HEK293 (cell line): ENCODE data around the gene LAMA5.

Source experiments
- CTCF ChIA-PET: fragments of 350-600 bp; formaldehyde crosslinking; extraction: SDS; loops from one replicate; lab custom pipeline; 2021; ENCODE audit warnings: antibody characterized with exemption; lab: Yijun Ruan, JAX
- POLR2A ChIA-PET: fragments of 300-600 bp; formaldehyde crosslinking; extraction: SDS; loops from one replicate; lab custom pipeline; 2020; ENCODE audit warnings: antibody characterized with exemption, inconsistent platforms; lab: Yijun Ruan, JAX
- H3K27ac ChIP-seq: fragments of 200-500 bp; sonication (Bioruptor generic); 2 replicates; pipeline ENCODE4 v1.5.1; 2014; ENCODE audit warnings: low read depth, low read length, control low read depth, inconsistent platforms; ENCODE audit errors: extremely low read depth
- H3K36me3 ChIP-seq, 2 experiments: fragments of 200-500 bp in 1 of 2; sonication (Bioruptor generic) in 1 of 2; 1 replicate in 1 of 2; 2 replicates in 1 of 2; pipeline ENCODE4 v1.5.1; 2014 to 2017; ENCODE audit warnings: inconsistent platforms in 2 of 2, low read length in 2 of 2; ENCODE audit not compliant: control insufficient read depth in 2 of 2, insufficient read depth in 1 of 2
- H3K4me1 ChIP-seq: fragments of 200-500 bp; sonication (Bioruptor generic); 2 replicates; pipeline ENCODE4 v1.5.1; 2014; ENCODE audit warnings: mild to moderate bottlenecking, low read length, inconsistent platforms; ENCODE audit not compliant: control insufficient read depth, insufficient read depth
- H3K4me3 ChIP-seq: 2 replicates; pipeline ENCODE4 v1.5.1; 2011; ENCODE audit warnings: low read depth, mild to moderate bottlenecking, control low read depth, low read length, moderate library complexity
- H3K9me3 ChIP-seq: fragments of 200-500 bp; sonication (Bioruptor generic); 2 replicates; pipeline ENCODE4 v1.5.1; 2014; ENCODE audit warnings: low read depth, low read length, inconsistent platforms; ENCODE audit not compliant: control insufficient read depth, insufficient read depth
- EGR2 ChIP-seq: fragments of 450-650 bp; formaldehyde crosslinking; IDR thresholded peaks from 2 replicates; pipeline ENCODE4 v1.5.1; 2016; ENCODE audit warnings: low read depth, missing biosample characterization, missing genetic modification characterization
- GLIS1 ChIP-seq: fragments of 450-650 bp; formaldehyde crosslinking; IDR thresholded peaks from 2 replicates; pipeline ENCODE4 v1.5.1; 2016; ENCODE audit warnings: missing biosample characterization, missing genetic modification characterization
- GLIS2 ChIP-seq: fragments of 450-650 bp; formaldehyde crosslinking; IDR thresholded peaks from 2 replicates; pipeline ENCODE4 v1.5.1; 2016; ENCODE audit warnings: missing biosample characterization, missing genetic modification characterization
- KLF8 ChIP-seq: fragments of 450-650 bp; formaldehyde crosslinking; IDR thresholded peaks from 2 replicates; pipeline ENCODE4 v1.5.1; 2016; ENCODE audit warnings: missing biosample characterization, missing genetic modification characterization
- SETDB1 ChIP-seq: IDR thresholded peaks from one replicate; pipeline ENCODE4 v1.6.1; 2017; ENCODE audit warnings: mild to moderate bottlenecking, low read length, moderate library complexity, mixed read lengths; ENCODE audit not compliant: insufficient read length
- ZBTB20 ChIP-seq: fragments of 450-650 bp; formaldehyde crosslinking; IDR thresholded peaks from 2 replicates; pipeline ENCODE4 v1.5.1; 2016; ENCODE audit warnings: missing biosample characterization, missing genetic modification characterization
- ZIC2 ChIP-seq: fragments of 450-650 bp; formaldehyde crosslinking; IDR thresholded peaks from 2 replicates; pipeline ENCODE4 v1.5.1; 2016; ENCODE audit warnings: missing biosample characterization, missing genetic modification characterization
- ZNF16 ChIP-seq: fragments of 450-650 bp; formaldehyde crosslinking; IDR thresholded peaks from 2 replicates; pipeline ENCODE4 v1.5.1; 2016; ENCODE audit warnings: low read depth, missing biosample characterization, missing genetic modification characterization
- ZNF19 ChIP-seq: fragments of 450-650 bp; formaldehyde crosslinking; IDR thresholded peaks from 2 replicates; pipeline ENCODE4; 2016; ENCODE audit warnings: missing biosample characterization, missing genetic modification characterization, low read depth
- ZNF211 ChIP-seq: fragments of 450-650 bp; formaldehyde crosslinking; IDR thresholded peaks from 2 replicates; pipeline ENCODE4 v1.5.1; 2016; ENCODE audit warnings: low read depth, missing biosample characterization, missing genetic modification characterization
- ZNF37A ChIP-seq: fragments of 450-650 bp; IDR thresholded peaks from 2 replicates; pipeline ENCODE4 v1.5.1; 2018; ENCODE audit warnings: missing biosample characterization, missing genetic modification characterization
- ZNF423 ChIP-seq: fragments of 450-650 bp; formaldehyde crosslinking; IDR thresholded peaks from 2 replicates; pipeline ENCODE4 v1.5.1; 2016; ENCODE audit warnings: missing biosample characterization, missing genetic modification characterization
- ZNF600 ChIP-seq: fragments of 450-650 bp; formaldehyde crosslinking; IDR thresholded peaks from 2 replicates; pipeline ENCODE4 v1.5.1; 2016; ENCODE audit warnings: missing biosample characterization, missing genetic modification characterization
- ZNF664 ChIP-seq: fragments of 450-650 bp; formaldehyde crosslinking; IDR thresholded peaks from 2 replicates; pipeline ENCODE4 v1.5.1; 2016; ENCODE audit warnings: missing biosample characterization, missing genetic modification characterization
- ZNF707 ChIP-seq: fragments of 450-650 bp; formaldehyde crosslinking; IDR thresholded peaks from 2 replicates; pipeline ENCODE4 v1.5.1; 2016; ENCODE audit warnings: missing biosample characterization, missing genetic modification characterization
- ZNF792 ChIP-seq: fragments of 450-650 bp; formaldehyde crosslinking; IDR thresholded peaks from 2 replicates; pipeline ENCODE4 v1.5.1; 2016; ENCODE audit warnings: missing biosample characterization, missing genetic modification characterization
- ZSCAN16 ChIP-seq: fragments of 450-650 bp; formaldehyde crosslinking; IDR thresholded peaks from 2 replicates; pipeline ENCODE4 v1.5.1; 2016; ENCODE audit warnings: missing biosample characterization, missing genetic modification characterization
- TF ChIP-seq, protein P1 (sequence below): fragments of 450-650 bp; formaldehyde crosslinking; IDR thresholded peaks from 2 replicates; pipeline ENCODE4 v1.5.1; 2016; ENCODE audit warnings: missing biosample characterization, missing genetic modification characterization
- TF ChIP-seq, protein P2 (sequence below): fragments of 450-650 bp; formaldehyde crosslinking; IDR thresholded peaks from 2 replicates; pipeline ENCODE4 v1.5.1; 2016; ENCODE audit warnings: missing biosample characterization, missing genetic modification characterization

The LAMA5 gene

DNA sequence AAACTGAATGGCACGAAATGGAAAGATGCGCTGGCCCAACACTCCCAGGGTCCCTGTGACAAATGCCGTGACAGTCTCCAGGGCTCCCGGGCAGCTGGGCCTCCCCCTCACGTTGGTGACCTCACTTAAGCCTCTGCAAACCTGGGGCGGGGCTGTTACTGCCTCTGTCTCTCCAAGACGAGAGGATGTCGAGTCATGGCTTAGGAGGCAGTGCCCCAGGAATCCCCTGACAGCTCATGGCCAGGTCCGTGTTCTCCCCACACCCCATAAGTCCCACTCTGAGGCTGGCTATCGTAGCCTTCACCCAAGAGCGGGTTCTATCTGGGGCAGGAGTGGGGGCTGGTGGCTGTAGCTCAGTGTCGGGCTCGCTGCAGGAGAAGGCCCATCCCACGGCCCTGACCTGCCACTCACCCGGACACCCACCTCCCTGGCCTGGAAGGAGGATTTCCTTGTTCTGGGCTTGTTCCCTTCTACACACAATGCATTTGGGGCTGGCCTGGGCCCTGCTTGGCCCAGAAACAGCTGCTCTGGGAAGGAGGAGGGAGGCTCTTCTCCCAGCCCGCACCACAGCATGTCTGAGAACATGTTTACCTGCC is 14.2 kb upstream of the LAMA5 start (continued):
- TF ChIP-seq SETDB1 (no peak), ZNF211 (tag by site-specific recombination) (no peak), EGR2 (tag by site-specific recombination) (peak; percentile 57)

DNA sequence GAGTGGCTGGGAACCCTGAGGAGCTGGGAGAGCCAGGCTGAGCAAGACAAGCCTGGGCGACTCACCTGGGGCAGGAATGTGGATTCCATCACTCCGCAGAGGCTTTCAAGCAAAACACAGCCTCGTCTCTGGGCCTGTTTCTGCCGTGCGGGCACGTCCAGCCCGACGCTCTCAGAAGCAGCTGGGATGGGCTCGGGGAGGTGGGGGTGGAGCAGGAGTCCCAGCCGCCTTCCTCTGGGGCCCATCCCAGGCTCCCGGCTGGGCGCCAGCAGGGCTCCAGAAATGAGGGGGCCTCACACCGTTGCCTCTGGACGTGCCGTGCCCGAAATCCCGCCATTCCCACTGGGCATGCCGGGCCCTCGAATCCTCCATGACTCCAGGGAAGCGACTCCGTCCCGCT is 11.1 kb upstream of the LAMA5 start:
- no peaks in the 10 kb centered on the region; the same call in 1 of the 2 replicates for H3K4me1 ChIP-seq
- POLR2A ChIA-PET, result no interaction called here
- peaks cover 0 to 11% of the 10 kb centered on the region in 2 experiments; a peak in 2 of 3 replicates for H3K36me3 ChIP-seq
- CTCF ChIA-PET, result no interaction called here
- TF ChIP-seq ZNF792 (tag by site-specific recombination) (no peak), ZBTB20 (tag by site-specific recombination) (0 out of 2 replicates have a peak, but pooled peaks have one; percentile 2)
- H3K27ac ChIP-seq, result no peak overlapping the region
- H3K4me3 ChIP-seq, result no peak overlapping the region
- no peaks in the 10 kb centered on the region for H3K9me3 ChIP-seq

DNA sequence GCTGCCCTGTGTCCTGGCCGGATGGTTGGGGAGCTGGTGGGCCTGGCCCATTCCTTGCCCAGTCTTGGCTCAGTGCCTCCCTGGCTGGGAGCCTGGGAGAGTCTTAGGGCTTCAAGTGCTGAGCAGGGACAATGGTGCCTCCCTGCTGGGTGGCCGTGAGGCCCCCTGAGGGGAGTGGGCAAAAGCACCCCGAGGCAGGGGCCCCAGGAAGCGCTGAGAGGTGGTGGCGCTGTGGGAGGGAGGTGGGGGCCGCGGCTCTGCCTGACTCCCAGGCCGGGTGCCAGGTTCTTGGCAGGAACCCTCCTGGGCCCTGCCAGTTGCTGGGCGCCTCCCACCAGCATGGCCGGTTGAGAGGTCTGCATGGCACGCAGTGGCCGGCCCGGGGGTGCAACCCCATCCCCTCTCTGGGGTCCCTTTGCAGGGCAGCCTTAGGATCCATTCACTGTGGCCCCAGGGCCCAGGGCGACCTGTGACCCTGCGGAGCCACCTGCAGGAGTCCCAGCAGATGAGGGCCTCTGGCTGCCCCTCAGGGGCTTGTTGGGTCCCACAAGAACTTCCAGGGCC is 10.6 kb upstream of the LAMA5 start:
- TF ChIP-seq GLIS2 (tag by site-specific recombination) (peak; percentile 37; the same call in 1 of the 2 replicates), ZBTB20 (tag by site-specific recombination) (peak; percentile 62; the same call in 1 of the 2 replicates), ZIC2 (tag by site-specific recombination) (peak; percentile 96), ZNF16 (tag by site-specific recombination) (peak; percentile 14; the same call in 1 of the 2 replicates), GLIS1 (tag by site-specific recombination) (peak; percentile 65), ZNF19 (no peak), ZNF423 (tag by site-specific recombination) (peak; percentile 70; the same call in 1 of the 2 replicates), ZNF664 (tag by site-specific recombination) (no peak), ZNF600 (tag by site-specific recombination) (no peak)
- Histone ChIP-seq H3K27ac (no peak overlapping the region), H3K4me3 (no peak overlapping the region), H3K9me3 (no peaks in the 10 kb centered on the region), H3K36me3 (peaks cover 0 to 11% of the 10 kb centered on the region in 2 experiments; a peak in 2 of 3 replicates), H3K4me1 (no peaks in the 10 kb centered on the region; the same call in 1 of the 2 replicates)
- POLR2A ChIA-PET, result interaction anchor here (0.5 kb wide), 1 partner anchor 34 kb away, joined by 4 read pairs; no protein-coding TSS in a partner anchor
- CTCF ChIA-PET, result interaction anchor here (0.6 kb wide), 1 partner anchor 12 kb away, joined by 3 read pairs; no protein-coding TSS in a partner anchor

DNA sequence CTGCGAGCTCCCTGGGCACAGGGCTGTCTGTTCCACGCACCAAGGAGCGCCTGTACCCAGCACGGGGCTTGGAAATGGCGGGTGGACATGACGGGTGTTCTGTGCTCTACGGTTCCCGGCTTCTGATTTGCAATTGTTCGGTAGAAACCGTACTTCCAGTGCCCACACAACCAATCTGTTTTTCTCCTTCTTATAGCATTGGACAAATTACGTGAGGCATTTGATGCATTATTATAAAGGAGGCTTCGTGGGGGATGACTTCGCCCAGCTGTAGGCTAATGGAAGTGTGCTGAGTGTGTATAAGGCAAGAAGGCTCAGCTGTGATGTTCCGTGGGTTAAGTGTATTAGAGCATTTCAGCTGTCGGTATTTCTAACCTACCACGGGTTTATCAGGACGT is 10.0 kb upstream of the LAMA5 start:
- H3K4me3 ChIP-seq, result no peak overlapping the region
- no peaks in the 10 kb centered on the region for H3K9me3 ChIP-seq
- POLR2A ChIA-PET, result interaction anchor here (0.5 kb wide), 1 partner anchor 33 kb away, joined by 4 read pairs; no protein-coding TSS in a partner anchor
- no peak overlapping the region for H3K27ac ChIP-seq
- H3K36me3 ChIP-seq, result peaks cover 0 to 5% of the 10 kb centered on the region in 2 experiments; a peak in 2 of 3 replicates
- no peaks in the 10 kb centered on the region; the same call in 1 of the 2 replicates for H3K4me1 ChIP-seq
- CTCF ChIA-PET, result interaction anchor here (0.6 kb wide), 1 partner anchor 11 kb away, joined by 3 read pairs; no protein-coding TSS in a partner anchor
- TF ChIP-seq ZNF707 (tag by site-specific recombination) (no peak), KLF8 (tag by site-specific recombination) (no peak), ZNF664 (tag by site-specific recombination) (no peak), ZNF37A (no peak), ZSCAN16 (tag by site-specific recombination) (no peak)
- TF ChIP-seq, protein P1, sequence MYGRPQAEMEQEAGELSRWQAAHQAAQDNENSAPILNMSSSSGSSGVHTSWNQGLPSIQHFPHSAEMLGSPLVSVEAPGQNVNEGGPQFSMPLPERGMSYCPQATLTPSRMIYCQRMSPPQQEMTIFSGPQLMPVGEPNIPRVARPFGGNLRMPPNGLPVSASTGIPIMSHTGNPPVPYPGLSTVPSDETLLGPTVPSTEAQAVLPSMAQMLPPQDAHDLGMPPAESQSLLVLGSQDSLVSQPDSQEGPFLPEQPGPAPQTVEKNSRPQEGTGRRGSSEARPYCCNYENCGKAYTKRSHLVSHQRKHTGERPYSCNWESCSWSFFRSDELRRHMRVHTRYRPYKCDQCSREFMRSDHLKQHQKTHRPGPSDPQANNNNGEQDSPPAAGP (tag by site-specific recombination), result no peak
- TF ChIP-seq, protein P2, sequence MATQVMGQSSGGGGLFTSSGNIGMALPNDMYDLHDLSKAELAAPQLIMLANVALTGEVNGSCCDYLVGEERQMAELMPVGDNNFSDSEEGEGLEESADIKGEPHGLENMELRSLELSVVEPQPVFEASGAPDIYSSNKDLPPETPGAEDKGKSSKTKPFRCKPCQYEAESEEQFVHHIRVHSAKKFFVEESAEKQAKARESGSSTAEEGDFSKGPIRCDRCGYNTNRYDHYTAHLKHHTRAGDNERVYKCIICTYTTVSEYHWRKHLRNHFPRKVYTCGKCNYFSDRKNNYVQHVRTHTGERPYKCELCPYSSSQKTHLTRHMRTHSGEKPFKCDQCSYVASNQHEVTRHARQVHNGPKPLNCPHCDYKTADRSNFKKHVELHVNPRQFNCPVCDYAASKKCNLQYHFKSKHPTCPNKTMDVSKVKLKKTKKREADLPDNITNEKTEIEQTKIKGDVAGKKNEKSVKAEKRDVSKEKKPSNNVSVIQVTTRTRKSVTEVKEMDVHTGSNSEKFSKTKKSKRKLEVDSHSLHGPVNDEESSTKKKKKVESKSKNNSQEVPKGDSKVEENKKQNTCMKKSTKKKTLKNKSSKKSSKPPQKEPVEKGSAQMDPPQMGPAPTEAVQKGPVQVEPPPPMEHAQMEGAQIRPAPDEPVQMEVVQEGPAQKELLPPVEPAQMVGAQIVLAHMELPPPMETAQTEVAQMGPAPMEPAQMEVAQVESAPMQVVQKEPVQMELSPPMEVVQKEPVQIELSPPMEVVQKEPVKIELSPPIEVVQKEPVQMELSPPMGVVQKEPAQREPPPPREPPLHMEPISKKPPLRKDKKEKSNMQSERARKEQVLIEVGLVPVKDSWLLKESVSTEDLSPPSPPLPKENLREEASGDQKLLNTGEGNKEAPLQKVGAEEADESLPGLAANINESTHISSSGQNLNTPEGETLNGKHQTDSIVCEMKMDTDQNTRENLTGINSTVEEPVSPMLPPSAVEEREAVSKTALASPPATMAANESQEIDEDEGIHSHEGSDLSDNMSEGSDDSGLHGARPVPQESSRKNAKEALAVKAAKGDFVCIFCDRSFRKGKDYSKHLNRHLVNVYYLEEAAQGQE (tag by site-specific recombination), result no peak
